Cortex of kidney (tissue), 1 donor: Measurements from ENCODE around the gene SPARC.
"Not testable (repeated sequence)": the region's sequence is repeated elsewhere in the genome, so short reads cannot be mapped to it uniquely, and the experiment has no call there.

Experiments
- DNase-seq: peaks from one replicate; lab custom pipeline; 2025; lab: John Stamatoyannopoulos, UW

SPARC gene

GRCh38 chr5:151686674-151687407 lies at the start of gene SPARC:
Gene SPARC, minus strand, starts transcription at chr5:151686915. Its CDS starts 10,727 bp downstream, at chr5:151676188.
- DNase-seq: no peak

- DNase-seq: no peak
Measured at GRCh38 chr5:151735646-151736045, 48.9 kb upstream of the SPARC start.

DNA sequence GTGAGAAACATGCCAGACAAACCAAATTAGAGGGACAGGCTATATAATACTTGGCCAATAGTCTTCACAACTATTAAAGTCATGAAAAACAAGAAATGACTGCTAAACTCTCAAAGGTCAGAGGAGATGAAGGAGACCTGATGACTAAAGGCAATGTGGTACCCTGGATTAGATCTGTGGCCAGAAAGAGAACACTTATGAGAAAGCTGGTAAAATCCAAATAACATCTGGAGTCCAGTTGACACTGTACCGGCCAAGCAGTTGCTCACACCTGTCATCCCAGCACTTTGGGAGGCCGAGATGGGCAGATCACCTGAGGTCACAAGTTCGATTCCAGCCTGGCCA lies 47.3 kb upstream of the SPARC start:
- DNase-seq: no peak

DNA sequence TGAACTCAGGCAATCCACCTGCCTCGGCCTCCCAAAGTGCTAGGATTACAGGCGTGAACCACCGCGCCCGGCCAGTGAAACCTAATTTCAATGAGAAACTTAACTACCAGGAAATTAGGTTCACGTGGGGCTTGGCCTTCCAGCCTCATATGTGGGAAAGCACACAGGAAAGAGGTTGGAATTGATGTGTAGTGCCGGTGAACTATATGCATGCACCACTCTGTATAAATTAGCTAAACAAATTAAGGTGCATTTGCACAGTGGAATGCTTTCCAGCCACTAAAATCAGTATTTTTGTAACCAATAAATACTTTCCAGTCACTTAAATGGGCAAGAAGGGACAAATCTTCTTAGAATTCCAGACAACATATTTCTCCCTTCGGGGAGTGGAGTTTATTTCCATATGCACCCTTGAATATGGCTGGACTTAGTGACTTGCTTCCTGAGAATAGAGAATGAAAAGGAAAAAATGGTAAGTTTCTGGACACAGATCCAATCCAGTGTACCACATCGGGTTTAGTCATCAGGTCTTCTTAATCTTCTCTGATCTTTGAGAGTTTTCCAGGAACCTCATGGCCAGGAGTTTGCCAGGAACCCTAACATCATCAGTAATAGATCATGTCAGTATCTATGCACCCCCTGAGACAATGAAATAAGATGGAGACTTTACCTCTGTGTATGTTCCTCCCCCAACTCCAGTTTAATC lies 46.8 kb upstream of the SPARC start:
- DNase-seq: no peak

DNA sequence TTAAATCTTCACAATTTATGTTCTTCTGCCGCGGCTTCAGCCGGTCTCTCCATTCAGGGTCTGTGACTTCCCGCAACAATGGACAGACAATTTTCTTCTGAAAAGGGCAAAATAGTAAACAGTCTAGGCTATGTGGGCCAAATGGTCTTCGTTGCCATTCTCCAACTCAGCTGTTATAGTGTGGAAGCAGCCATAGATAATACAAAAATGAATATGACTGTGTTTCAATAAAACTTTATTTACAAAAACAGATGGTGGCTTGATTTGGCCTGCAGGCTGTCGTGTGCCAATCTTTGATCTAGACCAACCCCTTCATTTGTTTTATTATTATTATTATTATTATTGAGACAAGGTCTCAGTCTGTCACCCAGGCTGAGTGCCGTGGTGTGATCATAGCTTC lies 43.7 kb upstream of the SPARC start:
- no peak for DNase-seq

GRCh38 chr5:151729597-151729996 lies 42.9 kb upstream of the SPARC start:
- not testable (repeated sequence) for DNase-seq

- no peak for DNase-seq
Measured at GRCh38 chr5:151724360-151724759, 37.6 kb upstream of the SPARC start.

- no peak for DNase-seq
Measured at GRCh38 chr5:151722546-151722945, 35.8 kb upstream of the SPARC start.

DNA sequence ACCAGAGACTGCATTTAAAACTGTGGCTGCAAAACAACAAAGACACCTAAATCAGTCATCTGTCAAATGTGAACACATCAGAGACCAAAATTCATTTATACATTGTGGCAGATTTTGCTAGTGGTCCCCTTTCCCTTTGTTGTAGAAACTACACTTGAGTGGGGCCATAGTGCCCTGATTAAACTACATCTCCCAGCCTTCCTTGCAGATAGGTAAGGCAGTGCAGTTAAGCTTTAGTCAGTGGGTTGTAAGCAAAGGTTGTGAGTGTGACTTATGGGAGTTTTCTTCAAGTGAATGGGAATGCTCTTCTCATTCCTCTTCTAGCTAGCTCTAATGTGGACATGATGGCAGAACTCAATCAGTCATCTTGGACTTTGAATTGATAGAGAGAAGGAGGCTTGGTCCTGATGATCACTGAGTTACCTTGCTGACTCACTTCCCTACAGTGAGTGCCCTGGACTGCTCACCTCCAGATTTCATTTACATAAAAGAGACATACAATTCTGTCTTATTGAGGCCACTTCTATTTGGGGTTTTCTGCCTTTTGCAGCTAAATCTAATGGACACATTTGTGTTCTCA lies 35.2 kb upstream of the SPARC start:
- DNase-seq: no peak

DNA sequence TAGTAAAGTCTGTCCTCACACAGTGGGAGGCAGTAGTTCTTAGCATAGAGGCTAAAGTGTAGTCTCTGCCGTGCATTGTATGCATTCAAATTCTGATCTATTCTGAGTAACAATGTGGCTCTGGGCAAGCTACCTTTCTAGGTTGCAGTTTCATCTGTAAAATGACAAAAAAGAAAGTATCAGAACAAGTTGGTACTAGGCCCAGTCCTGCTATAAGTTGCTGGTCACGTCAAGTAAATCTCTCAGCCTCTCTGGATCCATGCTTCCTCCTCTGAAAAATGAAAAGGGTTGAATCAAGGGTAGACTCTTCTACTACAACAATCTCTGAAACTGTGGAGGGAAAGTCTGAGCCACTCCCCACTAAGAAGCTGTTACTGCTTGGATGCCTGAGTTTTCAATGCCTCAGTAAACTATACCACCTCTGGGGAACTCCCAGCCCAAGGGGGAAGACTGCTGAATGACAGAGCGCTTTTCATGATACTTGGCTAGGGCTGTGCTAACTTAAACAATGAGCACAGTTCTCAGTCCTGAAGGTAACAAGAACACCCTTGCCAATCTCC lies 34.5 kb upstream of the SPARC start:
- DNase-seq: no peak

DNA sequence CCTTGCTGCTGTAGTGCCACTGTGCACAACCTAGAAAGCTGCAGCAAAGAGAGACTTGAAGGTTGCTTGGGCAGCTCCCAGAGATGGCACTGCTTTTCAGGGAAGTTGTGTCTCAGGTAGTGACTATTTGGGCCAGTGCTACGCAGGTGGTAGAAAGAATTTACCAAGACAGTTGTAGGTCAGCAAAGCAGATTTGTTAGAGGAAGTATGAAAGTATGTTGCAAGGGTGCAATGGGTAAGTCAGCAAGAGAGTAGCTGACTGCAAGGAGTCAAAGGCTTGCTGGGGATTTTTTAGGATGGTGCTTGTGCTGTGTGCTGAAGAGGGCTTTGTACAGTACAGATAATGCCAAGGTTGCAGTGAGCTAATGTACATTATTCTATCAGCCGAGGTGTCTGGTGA lies 33.5 kb upstream of the SPARC start:
- no peak for DNase-seq

GRCh38 chr5:151719228-151720000 lies 32.7 kb upstream of the SPARC start:
- no peak for DNase-seq

DNA sequence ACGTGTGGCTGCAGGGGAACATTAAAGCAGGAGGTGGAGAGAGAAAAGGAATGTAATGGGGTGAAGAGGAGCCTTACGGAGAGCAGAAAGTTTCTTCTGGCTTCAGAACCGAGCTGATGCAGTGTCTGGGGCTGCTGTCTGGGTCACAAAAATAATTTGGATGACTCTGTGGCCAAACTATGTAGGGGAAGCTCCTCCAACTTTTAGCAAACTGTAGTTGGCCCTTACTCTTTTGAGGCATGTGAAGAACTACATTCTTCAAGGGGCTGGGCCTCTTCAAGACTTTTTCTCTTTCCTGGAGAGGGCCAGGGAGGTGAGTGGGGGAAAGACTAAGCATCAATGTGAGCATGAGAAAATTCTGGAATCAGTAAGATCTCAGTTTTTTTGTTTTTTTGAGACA lies 31.9 kb upstream of the SPARC start:
- DNase-seq: no peak

DNA sequence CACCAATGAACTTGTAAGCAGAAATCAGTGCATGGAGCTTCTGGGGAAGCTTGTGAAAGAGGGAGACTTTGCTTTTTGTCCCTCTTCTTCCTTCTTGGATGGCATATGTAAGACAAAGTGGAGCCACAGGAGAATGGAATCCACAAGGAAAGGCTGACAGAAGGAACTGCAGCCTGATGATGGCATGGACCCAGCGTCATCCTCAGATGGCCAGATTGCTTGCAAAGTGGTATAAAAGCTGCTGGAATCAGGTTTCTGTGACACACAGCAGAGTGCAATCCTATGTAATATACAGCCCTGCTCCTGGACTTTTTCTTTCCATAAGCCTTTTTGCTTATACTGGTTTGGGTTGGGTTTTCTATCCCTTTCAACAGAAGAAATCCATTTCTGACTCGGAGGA lies 31.4 kb upstream of the SPARC start:
- no peak for DNase-seq

GRCh38 chr5:151717416-151717815 lies 30.7 kb upstream of the SPARC start:
- no peak for DNase-seq

GRCh38 chr5:151709109-151709735 lies 22.5 kb upstream of the SPARC start:
- DNase-seq: no peak

DNA sequence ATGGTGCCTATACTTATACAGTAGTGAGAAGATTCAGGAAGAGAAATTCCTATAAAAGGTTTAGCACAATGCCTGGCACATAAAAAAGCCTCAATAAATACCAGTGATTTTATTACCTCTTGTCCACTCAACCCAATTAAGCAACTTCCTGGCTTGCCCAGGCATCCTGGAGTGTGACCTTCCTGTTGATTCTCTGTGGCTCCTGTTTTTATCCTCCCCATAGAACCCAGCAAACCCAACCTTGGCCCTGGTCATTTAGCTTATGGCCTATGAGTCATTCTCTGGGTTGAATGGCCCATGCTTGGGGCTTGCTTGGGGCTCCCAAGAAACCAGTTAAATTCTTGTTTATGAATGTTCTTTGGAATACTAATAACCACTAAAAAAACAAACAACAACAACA lies 21.4 kb upstream of the SPARC start:
- DNase-seq: no peak

- no peak for DNase-seq
Measured at GRCh38 chr5:151707567-151707966, 20.9 kb upstream of the SPARC start.

DNA sequence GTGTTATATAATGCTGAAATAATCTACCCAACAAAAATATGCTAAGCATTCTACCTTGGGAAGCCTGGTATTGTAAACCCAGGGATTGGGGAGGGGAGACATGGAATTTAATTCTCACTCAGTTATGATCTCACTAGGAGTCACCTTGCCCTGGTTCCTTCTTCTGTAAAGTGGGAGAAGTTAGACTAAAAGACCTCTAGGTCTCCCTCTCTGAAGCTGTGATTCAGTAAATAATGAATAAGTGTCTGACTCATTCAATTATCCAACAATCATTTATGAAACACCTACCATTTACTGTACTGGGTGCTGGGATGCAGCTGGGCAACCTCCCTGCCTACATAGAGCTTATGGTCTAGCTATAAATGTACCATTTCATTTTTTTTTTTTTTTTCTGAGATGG lies 20.2 kb upstream of the SPARC start:
- no peak for DNase-seq

DNA sequence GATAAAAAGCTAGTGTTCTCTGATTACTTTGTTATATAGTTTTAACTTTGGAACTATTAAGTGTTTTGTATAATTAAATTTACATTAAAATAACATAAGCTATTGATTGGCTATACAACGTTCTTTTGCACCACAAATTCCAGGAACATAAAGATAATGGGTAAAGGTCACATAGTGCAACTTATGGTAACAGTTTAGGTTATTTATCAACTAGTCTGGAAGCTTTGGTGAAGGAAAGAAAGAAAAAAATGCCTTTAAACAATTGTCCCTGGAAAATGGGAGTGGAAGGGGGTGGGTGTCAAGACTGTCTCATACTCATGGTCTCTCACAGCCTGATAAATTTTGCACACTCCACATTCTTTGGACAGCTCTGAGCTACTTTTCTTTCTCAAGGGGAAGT lies 17.1 kb upstream of the SPARC start:
- DNase-seq: no peak

- no peak for DNase-seq
Measured at GRCh38 chr5:151703227-151703626, 16.5 kb upstream of the SPARC start.

DNA sequence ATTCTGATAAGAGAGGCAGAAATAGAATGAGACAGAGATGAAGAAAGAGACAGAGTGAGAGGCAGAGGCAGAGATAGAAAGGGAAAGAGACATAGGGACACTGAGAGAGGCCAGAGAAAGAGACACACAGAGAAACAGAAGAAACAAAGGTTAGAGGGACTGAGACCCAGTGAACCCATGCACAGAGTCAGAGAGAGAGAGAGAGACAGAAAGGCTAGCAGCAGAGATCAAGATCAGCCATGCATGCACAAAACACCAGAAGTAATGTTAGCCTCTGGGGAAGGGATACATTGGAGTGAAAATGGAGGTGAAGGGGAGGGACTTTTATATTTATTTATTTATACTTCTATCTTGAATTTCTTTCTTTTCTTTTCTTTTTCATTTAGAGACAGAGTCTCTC lies 14.1 kb upstream of the SPARC start:
- no peak for DNase-seq
